ENCODE data around the gene SEC11A. TPM values are rescaled to one million over a fixed set of nuclear protein-coding genes. Genes with fewer than 3 reads are reported as not detected.
"Not testable (repeated sequence)": the region's sequence is repeated elsewhere in the genome, so short reads cannot be mapped to it uniquely, and the experiment has no call there.

SEC11A gene
- total RNA-seq, 2 donors from 2014 or later = 79.7 to 81.2 TPM

- DNase-seq (ENCODE audit: low spot score) = peak; percentile 83
- Histone ChIP-seq H3K27me3 (no peaks in the 10 kb centered on the region), H3K4me1 (peaks cover 0 to 43% of the 10 kb centered on the region in 2 donors), H3K4me3 (peak overlapping the region; percentile 72 to 79), H3K27ac (peak overlapping the region; percentile 98 to 100), H3K9me3 (no peaks in the 10 kb centered on the region), H3K36me3 (no peaks in the 10 kb centered on the region)
- TF ChIP-seq CTCF (IDR thresholded peaks at IDR 0.05) = no peak
Measured at GRCh38 chr15:84747416-84748273, 31.7 kb upstream of the SEC11A start.

GRCh38 chr15:84741121-84741520, 25.2 kb upstream of the SEC11A start:
- H3K36me3 ChIP-seq = no peaks in the 10 kb centered on the region
- no peak for TF ChIP-seq CTCF (IDR thresholded peaks at IDR 0.05)
- no peaks in the 10 kb centered on the region for H3K9me3 ChIP-seq
- no peaks in the 10 kb centered on the region for H3K27me3 ChIP-seq
- DNase-seq (ENCODE audit: low spot score) = no peak
- peaks cover 0 to 3% of the 10 kb centered on the region in 2 donors for H3K4me1 ChIP-seq
- no peak overlapping the region for H3K27ac ChIP-seq
- H3K4me3 ChIP-seq = no peak overlapping the region

- H3K27ac ChIP-seq = no peak overlapping the region
- H3K4me3 ChIP-seq = no peak overlapping the region
- DNase-seq (ENCODE audit: low spot score) = no peak
- no peaks in the 10 kb centered on the region for H3K27me3 ChIP-seq
- TF ChIP-seq CTCF (IDR thresholded peaks at IDR 0.05) = no peak
- H3K36me3 ChIP-seq = no peaks in the 10 kb centered on the region
- no peaks in the 10 kb centered on the region for H3K4me1 ChIP-seq
- no peaks in the 10 kb centered on the region for H3K9me3 ChIP-seq
Measured at GRCh38 chr15:84740691-84741090, 24.8 kb upstream of the SEC11A start.

GRCh38 chr15:84737005-84737404, 21.1 kb upstream of the SEC11A start:
- DNase-seq (ENCODE audit: low spot score) = no peak
- no peak overlapping the region for H3K4me3 ChIP-seq
- H3K9me3 ChIP-seq = no peaks in the 10 kb centered on the region
- no peaks in the 10 kb centered on the region for H3K4me1 ChIP-seq
- H3K36me3 ChIP-seq = no peaks in the 10 kb centered on the region
- TF ChIP-seq CTCF (IDR thresholded peaks at IDR 0.05) = no peak
- no peaks in the 10 kb centered on the region for H3K27me3 ChIP-seq
- no peak overlapping the region for H3K27ac ChIP-seq

GRCh38 chr15:84736375-84736774, 20.4 kb upstream of the SEC11A start:
- Histone ChIP-seq H3K4me1 (no peaks in the 10 kb centered on the region), H3K9me3 (no peaks in the 10 kb centered on the region), H3K4me3 (no peak overlapping the region), H3K27ac (no peak overlapping the region), H3K27me3 (no peaks in the 10 kb centered on the region), H3K36me3 (no peaks in the 10 kb centered on the region)
- no peak for DNase-seq (ENCODE audit: low spot score)
- TF ChIP-seq CTCF (IDR thresholded peaks at IDR 0.05) = no peak

- not testable (repeated sequence) for H3K4me3 ChIP-seq, H3K36me3 ChIP-seq, H3K27ac ChIP-seq
Measured at GRCh38 chr15:84735480-84736061, 19.6 kb upstream of the SEC11A start.

More at GRCh38 chr15:84735480-84736061, 19.6 kb upstream of the SEC11A start:
- H3K4me1 ChIP-seq; H3K9me3 ChIP-seq; DNase-seq (ENCODE audit: low spot score); H3K27me3 ChIP-seq: not testable (repeated sequence)
